ENCODE measurements around the gene SDK2.

DNA sequence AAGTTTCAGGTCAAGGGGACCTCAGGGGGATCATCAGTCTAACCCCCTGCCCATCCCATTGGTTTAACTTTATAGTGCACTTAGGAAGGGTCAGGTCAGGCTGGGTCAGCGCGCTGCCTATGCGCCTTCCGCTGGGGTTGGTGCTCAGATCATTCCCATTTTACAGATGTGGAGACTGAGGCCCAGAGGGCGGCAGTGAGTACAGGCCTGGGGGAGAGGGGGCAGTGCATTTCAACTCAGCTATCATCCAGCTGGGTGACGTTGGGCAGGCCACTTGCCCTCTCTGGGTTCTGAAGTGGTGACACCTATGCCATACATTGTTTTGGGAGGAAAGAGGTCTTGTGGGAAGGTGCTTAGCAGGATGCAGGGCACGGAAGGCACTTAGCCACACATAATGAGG is 204.6 kb downstream of the SDK2 start:
- TF ChIP-seq, protein P1, sequence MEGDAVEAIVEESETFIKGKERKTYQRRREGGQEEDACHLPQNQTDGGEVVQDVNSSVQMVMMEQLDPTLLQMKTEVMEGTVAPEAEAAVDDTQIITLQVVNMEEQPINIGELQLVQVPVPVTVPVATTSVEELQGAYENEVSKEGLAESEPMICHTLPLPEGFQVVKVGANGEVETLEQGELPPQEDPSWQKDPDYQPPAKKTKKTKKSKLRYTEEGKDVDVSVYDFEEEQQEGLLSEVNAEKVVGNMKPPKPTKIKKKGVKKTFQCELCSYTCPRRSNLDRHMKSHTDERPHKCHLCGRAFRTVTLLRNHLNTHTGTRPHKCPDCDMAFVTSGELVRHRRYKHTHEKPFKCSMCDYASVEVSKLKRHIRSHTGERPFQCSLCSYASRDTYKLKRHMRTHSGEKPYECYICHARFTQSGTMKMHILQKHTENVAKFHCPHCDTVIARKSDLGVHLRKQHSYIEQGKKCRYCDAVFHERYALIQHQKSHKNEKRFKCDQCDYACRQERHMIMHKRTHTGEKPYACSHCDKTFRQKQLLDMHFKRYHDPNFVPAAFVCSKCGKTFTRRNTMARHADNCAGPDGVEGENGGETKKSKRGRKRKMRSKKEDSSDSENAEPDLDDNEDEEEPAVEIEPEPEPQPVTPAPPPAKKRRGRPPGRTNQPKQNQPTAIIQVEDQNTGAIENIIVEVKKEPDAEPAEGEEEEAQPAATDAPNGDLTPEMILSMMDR (conservative IDR thresholded peaks at IDR 0.05; ENCODE audit: low read depth in 2 of 2), result no peak
- TF ChIP-seq STAT1 (IDR thresholded peaks at IDR 0.05; ENCODE audit: unreplicated experiment) (no peak), POLR2AphosphoS5 (IDR thresholded peaks at IDR 0.05; ENCODE audit: low read depth) (no peak)
- TF ChIP-seq, protein P2, sequence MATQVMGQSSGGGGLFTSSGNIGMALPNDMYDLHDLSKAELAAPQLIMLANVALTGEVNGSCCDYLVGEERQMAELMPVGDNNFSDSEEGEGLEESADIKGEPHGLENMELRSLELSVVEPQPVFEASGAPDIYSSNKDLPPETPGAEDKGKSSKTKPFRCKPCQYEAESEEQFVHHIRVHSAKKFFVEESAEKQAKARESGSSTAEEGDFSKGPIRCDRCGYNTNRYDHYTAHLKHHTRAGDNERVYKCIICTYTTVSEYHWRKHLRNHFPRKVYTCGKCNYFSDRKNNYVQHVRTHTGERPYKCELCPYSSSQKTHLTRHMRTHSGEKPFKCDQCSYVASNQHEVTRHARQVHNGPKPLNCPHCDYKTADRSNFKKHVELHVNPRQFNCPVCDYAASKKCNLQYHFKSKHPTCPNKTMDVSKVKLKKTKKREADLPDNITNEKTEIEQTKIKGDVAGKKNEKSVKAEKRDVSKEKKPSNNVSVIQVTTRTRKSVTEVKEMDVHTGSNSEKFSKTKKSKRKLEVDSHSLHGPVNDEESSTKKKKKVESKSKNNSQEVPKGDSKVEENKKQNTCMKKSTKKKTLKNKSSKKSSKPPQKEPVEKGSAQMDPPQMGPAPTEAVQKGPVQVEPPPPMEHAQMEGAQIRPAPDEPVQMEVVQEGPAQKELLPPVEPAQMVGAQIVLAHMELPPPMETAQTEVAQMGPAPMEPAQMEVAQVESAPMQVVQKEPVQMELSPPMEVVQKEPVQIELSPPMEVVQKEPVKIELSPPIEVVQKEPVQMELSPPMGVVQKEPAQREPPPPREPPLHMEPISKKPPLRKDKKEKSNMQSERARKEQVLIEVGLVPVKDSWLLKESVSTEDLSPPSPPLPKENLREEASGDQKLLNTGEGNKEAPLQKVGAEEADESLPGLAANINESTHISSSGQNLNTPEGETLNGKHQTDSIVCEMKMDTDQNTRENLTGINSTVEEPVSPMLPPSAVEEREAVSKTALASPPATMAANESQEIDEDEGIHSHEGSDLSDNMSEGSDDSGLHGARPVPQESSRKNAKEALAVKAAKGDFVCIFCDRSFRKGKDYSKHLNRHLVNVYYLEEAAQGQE (IDR thresholded peaks at IDR 0.05; ENCODE audit: unreplicated experiment), result no peak
